ENCODE results near the gene PRMT7. TPM values are rescaled to one million over a fixed set of nuclear protein-coding genes. Genes with fewer than 3 reads are reported as not detected.
"Not testable (repeated sequence)": the region's sequence is repeated elsewhere in the genome, so short reads cannot be mapped to it uniquely, and the experiment has no call there.

The PRMT7 gene
- total RNA-seq, 1 donor from 2014 or later, result 36.7 TPM

GRCh38 chr16:68287276-68288251 lies 23.3 kb upstream of the PRMT7 start:
- peak overlapping the region; percentile 31 for H3K27ac Mint-ChIP-seq (ENCODE audit: unreplicated experiment)
- Histone ChIP-seq H3K9ac (ENCODE audit: low read length) (no peak overlapping the region), H3K9me3 (ENCODE audit: insufficient read depth, low read depth, low read length) (no peaks in the 10 kb centered on the region), H2AFZ (ENCODE audit: low read depth, low read length) (no peak overlapping the region), H3K27me3 (ENCODE audit: insufficient read depth, low read length) (no peaks in the 10 kb centered on the region), H3K4me2 (ENCODE audit: low read length) (peak overlapping the region; percentile 31), H3K4me1 (ENCODE audit: insufficient read depth, low read length) (peaks cover 17% of the 10 kb centered on the region), H3K36me3 (ENCODE audit: insufficient read depth, low read length) (peaks cover 27% of the 10 kb centered on the region), H3K4me3 (ENCODE audit: insufficient read depth, low read depth, low read length) (no peak overlapping the region), H4K20me1 (ENCODE audit: insufficient read depth, low read length) (peaks cover 82% of the 10 kb centered on the region), H3K79me2 (ENCODE audit: insufficient read depth, low read length) (peaks cover 65% of the 10 kb centered on the region), H3K27ac (ENCODE audit: low read depth, low read length) (no peak overlapping the region)
- no peak overlapping the region for H3K4me3 Mint-ChIP-seq (ENCODE audit: unreplicated experiment)
- peaks cover 19% of the 10 kb centered on the region for H3K4me1 Mint-ChIP-seq (ENCODE audit: low read depth, unreplicated experiment)
- H3K36me3 Mint-ChIP-seq (ENCODE audit: low read depth, unreplicated experiment), result peaks cover 16% of the 10 kb centered on the region
- no peaks in the 10 kb centered on the region for H3K9me3 Mint-ChIP-seq (ENCODE audit: unreplicated experiment)
- no peak for TF ChIP-seq CTCF (IDR thresholded peaks at IDR 0.05; ENCODE audit: insufficient read depth, low read depth, low read length)
- TF ChIP-seq EZH2 (IDR thresholded peaks at IDR 0.05; ENCODE audit: insufficient read depth, low read length), result no peak
- DNase-seq (ENCODE audit: low read depth) (peak; percentile 65), FAIRE-seq (peak; percentile 20)
- H3K27me3 Mint-ChIP-seq (ENCODE audit: low read depth, unreplicated experiment), result no peaks in the 10 kb centered on the region

GRCh38 chr16:68288252-68288650 lies 22.6 kb upstream of the PRMT7 start:
- Histone ChIP-seq H3K4me2 (ENCODE audit: low read length) (peak overlapping the region; percentile 31), H2AFZ (ENCODE audit: low read depth, low read length) (no peak overlapping the region), H3K4me3 (ENCODE audit: insufficient read depth, low read depth, low read length) (no peak overlapping the region), H3K79me2 (ENCODE audit: insufficient read depth, low read length) (peaks cover 59% of the 10 kb centered on the region), H3K27me3 (ENCODE audit: insufficient read depth, low read length) (no peaks in the 10 kb centered on the region), H3K27ac (ENCODE audit: low read depth, low read length) (no peak overlapping the region), H3K36me3 (ENCODE audit: insufficient read depth, low read length) (peaks cover 24% of the 10 kb centered on the region), H4K20me1 (ENCODE audit: insufficient read depth, low read length) (peaks cover 83% of the 10 kb centered on the region), H3K4me1 (ENCODE audit: insufficient read depth, low read length) (peaks cover 17% of the 10 kb centered on the region), H3K9me3 (ENCODE audit: insufficient read depth, low read depth, low read length) (no peaks in the 10 kb centered on the region), H3K9ac (ENCODE audit: low read length) (no peak overlapping the region)
- Mint-ChIP-seq H3K27ac (ENCODE audit: unreplicated experiment) (no peak overlapping the region), H3K27me3 (ENCODE audit: low read depth, unreplicated experiment) (no peaks in the 10 kb centered on the region), H3K9me3 (ENCODE audit: unreplicated experiment) (no peaks in the 10 kb centered on the region), H3K4me3 (ENCODE audit: unreplicated experiment) (no peak overlapping the region), H3K36me3 (ENCODE audit: low read depth, unreplicated experiment) (peaks cover 18% of the 10 kb centered on the region), H3K4me1 (ENCODE audit: low read depth, unreplicated experiment) (peaks cover 19% of the 10 kb centered on the region)
- DNase-seq (ENCODE audit: low read depth) (no peak), FAIRE-seq (no peak)
- TF ChIP-seq CTCF (IDR thresholded peaks at IDR 0.05; ENCODE audit: insufficient read depth, low read depth, low read length) (no peak), EZH2 (IDR thresholded peaks at IDR 0.05; ENCODE audit: insufficient read depth, low read length) (no peak)

- not testable (repeated sequence) for H2AFZ ChIP-seq (ENCODE audit: low read depth, low read length); DNase-seq (ENCODE audit: low read depth); H3K9me3 ChIP-seq (ENCODE audit: insufficient read depth, low read depth, low read length); H3K27me3 Mint-ChIP-seq (ENCODE audit: low read depth, unreplicated experiment); H3K4me2 ChIP-seq (ENCODE audit: low read length); H3K9me3 Mint-ChIP-seq (ENCODE audit: unreplicated experiment); H3K27ac Mint-ChIP-seq (ENCODE audit: unreplicated experiment); H3K9ac ChIP-seq (ENCODE audit: low read length); H3K4me3 ChIP-seq (ENCODE audit: insufficient read depth, low read depth, low read length); FAIRE-seq; H3K27me3 ChIP-seq (ENCODE audit: insufficient read depth, low read length); H3K27ac ChIP-seq (ENCODE audit: low read depth, low read length); H3K4me3 Mint-ChIP-seq (ENCODE audit: unreplicated experiment)
- Mint-ChIP-seq H3K4me1 (ENCODE audit: low read depth, unreplicated experiment) (peaks cover 19% of the 10 kb centered on the region), H3K36me3 (ENCODE audit: low read depth, unreplicated experiment) (peaks cover 19% of the 10 kb centered on the region)
- peaks cover 54% of the 10 kb centered on the region for H3K79me2 ChIP-seq (ENCODE audit: insufficient read depth, low read length)
- peaks cover 24% of the 10 kb centered on the region for H3K36me3 ChIP-seq (ENCODE audit: insufficient read depth, low read length)
- H4K20me1 ChIP-seq (ENCODE audit: insufficient read depth, low read length), result peaks cover 82% of the 10 kb centered on the region
- peaks cover 17% of the 10 kb centered on the region for H3K4me1 ChIP-seq (ENCODE audit: insufficient read depth, low read length)
Observed at GRCh38 chr16:68288796-68289195, 22.0 kb upstream of the PRMT7 start.

Data from astrocyte (in vitro differentiated cells and primary cell).